Measurements from ENCODE around the gene MUSTN1.

The MUSTN1 gene

DNA sequence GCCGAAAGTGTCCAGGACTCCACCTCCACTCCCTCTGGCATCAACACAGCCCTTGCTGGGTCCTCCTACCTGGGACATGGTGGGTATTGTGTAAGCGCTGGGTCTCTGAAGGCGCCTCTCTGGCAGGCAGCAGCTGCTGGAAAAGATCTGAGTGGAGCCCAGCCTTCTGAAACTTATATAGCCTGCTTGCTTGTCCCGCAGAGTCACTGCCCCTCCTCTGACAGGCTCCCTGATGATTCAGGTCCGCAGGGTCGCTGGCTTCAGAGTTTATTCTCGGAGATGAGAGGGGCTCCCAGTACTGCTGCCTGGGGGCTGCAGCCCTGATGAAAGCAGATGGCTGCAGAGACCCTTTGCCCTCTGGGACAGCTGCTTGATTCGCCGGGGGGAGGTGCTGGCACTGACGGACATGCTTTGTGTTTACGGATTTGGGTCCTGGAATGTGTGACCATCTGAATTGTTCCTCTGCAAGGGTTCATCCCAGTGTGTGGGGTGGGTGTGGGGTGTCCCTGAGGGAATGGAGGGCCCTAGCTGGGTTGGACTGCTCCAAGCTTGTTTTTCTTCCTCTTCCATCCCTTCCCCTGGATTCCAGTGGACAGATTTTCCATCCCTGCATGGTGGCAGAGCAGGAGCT lies at the start of gene MUSTN1:
Gene MUSTN1 (minus strand): TSS at position 149 of the 631 bp plus-strand sequence. CDS start 71 bp downstream, at position 78.
- no peak within 1 kb of the TSS for H3K4me3 ChIP-seq (ENCODE audit: low read depth, low read length)
- TF ChIP-seq, protein P1, sequence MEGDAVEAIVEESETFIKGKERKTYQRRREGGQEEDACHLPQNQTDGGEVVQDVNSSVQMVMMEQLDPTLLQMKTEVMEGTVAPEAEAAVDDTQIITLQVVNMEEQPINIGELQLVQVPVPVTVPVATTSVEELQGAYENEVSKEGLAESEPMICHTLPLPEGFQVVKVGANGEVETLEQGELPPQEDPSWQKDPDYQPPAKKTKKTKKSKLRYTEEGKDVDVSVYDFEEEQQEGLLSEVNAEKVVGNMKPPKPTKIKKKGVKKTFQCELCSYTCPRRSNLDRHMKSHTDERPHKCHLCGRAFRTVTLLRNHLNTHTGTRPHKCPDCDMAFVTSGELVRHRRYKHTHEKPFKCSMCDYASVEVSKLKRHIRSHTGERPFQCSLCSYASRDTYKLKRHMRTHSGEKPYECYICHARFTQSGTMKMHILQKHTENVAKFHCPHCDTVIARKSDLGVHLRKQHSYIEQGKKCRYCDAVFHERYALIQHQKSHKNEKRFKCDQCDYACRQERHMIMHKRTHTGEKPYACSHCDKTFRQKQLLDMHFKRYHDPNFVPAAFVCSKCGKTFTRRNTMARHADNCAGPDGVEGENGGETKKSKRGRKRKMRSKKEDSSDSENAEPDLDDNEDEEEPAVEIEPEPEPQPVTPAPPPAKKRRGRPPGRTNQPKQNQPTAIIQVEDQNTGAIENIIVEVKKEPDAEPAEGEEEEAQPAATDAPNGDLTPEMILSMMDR (IDR thresholded peaks at IDR 0.05; ENCODE audit: low read depth, low read length, missing control alignments), result no peak
- no peak for DNase-seq (ENCODE audit: low read depth)

DNA sequence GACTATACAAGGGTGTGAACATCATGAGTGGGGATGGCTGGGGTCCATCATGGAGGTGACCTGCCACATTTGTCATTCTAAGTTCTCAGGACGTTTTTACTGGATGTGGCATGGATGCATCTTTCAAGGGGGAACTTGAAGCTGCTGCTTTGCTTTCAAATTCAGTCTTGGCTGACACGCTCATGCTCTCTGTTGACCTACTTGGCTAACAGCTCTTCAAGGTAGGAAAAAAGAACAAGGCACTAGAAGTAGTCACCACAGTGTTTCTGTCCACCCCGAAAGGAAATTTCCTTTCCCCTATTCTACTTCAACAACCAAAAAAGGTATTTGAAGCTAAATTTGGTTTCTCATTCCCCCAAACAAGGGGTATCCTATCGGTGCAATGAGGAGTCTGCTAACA lies 47.6 kb upstream of the MUSTN1 start:
- TF ChIP-seq, protein P1 (IDR thresholded peaks at IDR 0.05; ENCODE audit: low read depth, low read length, missing control alignments), result no peak
- no peak overlapping the region for H3K4me3 ChIP-seq (ENCODE audit: low read depth, low read length)
- DNase-seq (ENCODE audit: low read depth), result no peak

DNA sequence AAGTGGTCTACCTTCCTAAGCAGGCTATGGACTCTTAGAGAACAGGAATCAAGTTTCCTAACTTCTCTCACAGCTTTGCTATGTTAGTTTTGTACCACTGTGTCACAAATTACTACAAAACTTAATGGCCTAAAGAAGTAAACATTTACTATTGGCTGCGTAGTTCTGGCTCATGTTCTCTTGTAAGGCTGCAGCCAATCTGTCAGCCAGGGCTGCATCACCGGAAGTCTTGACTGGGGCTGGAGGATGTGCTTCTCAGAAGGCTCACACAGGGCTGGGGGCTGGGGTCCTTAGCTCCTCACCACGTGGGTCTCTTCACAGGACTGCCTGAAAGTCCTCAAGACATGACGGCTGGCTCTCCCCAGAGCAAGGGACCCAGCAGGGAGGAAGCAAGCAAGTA lies 47.1 kb upstream of the MUSTN1 start:
- no peak for DNase-seq (ENCODE audit: low read depth)
- TF ChIP-seq, protein P1 (IDR thresholded peaks at IDR 0.05; ENCODE audit: low read depth, low read length, missing control alignments), result no peak
- H3K4me3 ChIP-seq (ENCODE audit: low read depth, low read length), result no peak overlapping the region

GRCh38 chr3:52880474-52880873 lies 45.7 kb upstream of the MUSTN1 start:
- no peak overlapping the region for H3K4me3 ChIP-seq (ENCODE audit: low read depth, low read length)
- TF ChIP-seq, protein P1 (IDR thresholded peaks at IDR 0.05; ENCODE audit: low read depth, low read length, missing control alignments), result no peak
- DNase-seq (ENCODE audit: low read depth), result no peak

DNA sequence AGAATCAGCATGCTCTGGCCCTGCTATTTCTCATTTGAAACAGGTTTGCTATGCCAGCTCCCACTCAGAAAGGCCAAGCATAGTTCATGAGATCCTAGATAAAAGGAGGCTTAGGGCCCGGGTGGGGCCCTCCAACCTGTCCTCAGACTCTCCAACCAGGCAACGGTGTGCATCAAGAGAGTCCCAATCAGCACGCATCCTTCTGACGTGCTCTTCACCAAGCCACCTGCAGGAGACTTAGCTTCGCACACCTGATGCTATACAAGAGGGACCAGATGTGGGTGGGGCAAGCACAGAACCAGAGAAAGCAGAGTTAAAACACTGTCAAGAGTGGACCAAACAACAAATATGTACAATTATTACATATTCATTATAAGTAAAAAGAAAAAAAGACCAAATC lies 45.2 kb upstream of the MUSTN1 start:
- TF ChIP-seq, protein P1 (IDR thresholded peaks at IDR 0.05; ENCODE audit: low read depth, low read length, missing control alignments), result no peak
- no peak overlapping the region for H3K4me3 ChIP-seq (ENCODE audit: low read depth, low read length)
- DNase-seq (ENCODE audit: low read depth), result no peak

- DNase-seq (ENCODE audit: low read depth), result no peak
- TF ChIP-seq, protein P1 (IDR thresholded peaks at IDR 0.05; ENCODE audit: low read depth, low read length, missing control alignments), result no peak
- H3K4me3 ChIP-seq (ENCODE audit: low read depth, low read length), result no peak overlapping the region
These were observed 44.8 kb upstream of the MUSTN1 start for GRCh38 chr3:52879581-52879980.

- TF ChIP-seq, protein P1 (IDR thresholded peaks at IDR 0.05; ENCODE audit: low read depth, low read length, missing control alignments), result peak; percentile 17
- DNase-seq (ENCODE audit: low read depth), result no peak
- H3K4me3 ChIP-seq (ENCODE audit: low read depth, low read length), result no peak overlapping the region
These were observed 44.3 kb upstream of the MUSTN1 start for GRCh38 chr3:52879090-52879489.
